Adrenal gland (tissue), 5 donors: ENCODE results near the gene CYYR1.

Experiments used
- CTCF ChIP-seq, 6 experiments: fragments of 450-650 bp in 4 of 6; fragments of 200-600 bp in 2 of 6; sonication (generic) in 1 of 6; IDR thresholded peaks; 1 replicate in 5 of 6; 2 replicates in 1 of 6; pipeline versions ENCODE4 v1.5.1 to v1.8.0; 2016 to 2021; ENCODE audit warnings: antibody characterized with exemption in 6 of 6, mild to moderate bottlenecking in 2 of 6, moderate library complexity in 1 of 6
- POLR2A ChIP-seq, 2 donors: fragments of 450-650 bp; IDR thresholded peaks; one replicate each; pipeline ENCODE4 v1.6.1; 2017; ENCODE audit warnings: antibody characterized with exemption in 2 of 2, mild to moderate bottlenecking in 2 of 2, moderate library complexity in 1 of 2
- donor health status: DM: no; HTN: no; CAD: no.

DNA sequence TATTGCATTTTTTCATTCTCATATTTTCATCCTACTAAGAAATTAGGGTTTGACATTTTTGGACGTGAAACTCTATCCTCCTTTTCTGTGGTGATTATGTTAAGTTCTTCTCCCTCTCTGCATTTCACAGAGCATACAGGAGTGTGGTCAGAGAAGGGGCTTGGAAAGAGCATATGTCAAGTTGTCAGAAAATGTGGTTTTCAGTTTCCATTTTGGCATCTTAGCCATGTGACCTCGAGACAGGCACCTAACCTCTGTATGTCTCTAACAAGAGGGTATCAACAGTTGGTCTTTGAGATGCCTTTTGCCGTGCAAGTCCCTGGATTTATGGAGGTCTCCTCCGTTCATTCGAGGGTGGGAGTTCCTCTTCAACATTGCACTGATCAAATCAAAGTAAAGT, 140.7 kb downstream of the CYYR1 start:
- TF ChIP-seq CTCF (IDR thresholded peaks at IDR 0.05) (no peak), POLR2A (IDR thresholded peaks at IDR 0.05) (no peak)
